Smooth muscle cell (in vitro differentiated cells): ENCODE measurements around the gene PRXL2C. TPM values are rescaled to one million over a fixed set of nuclear protein-coding genes. Genes with fewer than 3 reads are reported as not detected.
"Not testable (repeated sequence)": the region's sequence is repeated elsewhere in the genome, so short reads cannot be mapped to it uniquely, and the experiment has no call there.

Source experiments
- DNase-seq: peaks from one replicate; lab custom pipeline; 2025; ENCODE audit not compliant: unreplicated experiment; lab: John Stamatoyannopoulos, UW
- H2AFZ ChIP-seq: fragments of 200-600 bp; sonication (generic); 2 replicates; pipeline ENCODE4 v1.6.0; 2016; ENCODE audit warnings: antibody characterized with exemption, low read depth, mild to moderate bottlenecking
- H3F3A ChIP-seq: fragments of 200-600 bp; sonication (generic); 2 replicates; pipeline ENCODE4 v1.6.0; 2017; ENCODE audit warnings: antibody characterized with exemption, low read depth
- H3K27ac ChIP-seq: fragments of 200-600 bp; sonication (generic); 2 replicates; pipeline ENCODE4 v1.5.1; 2016; ENCODE audit warnings: low read depth, mild to moderate bottlenecking
- H3K27me3 ChIP-seq: fragments of 200-600 bp; sonication (generic); 2 replicates; pipeline ENCODE4 v1.6.1; 2016; ENCODE audit warnings: low read depth, mild to moderate bottlenecking
- H3K36me3 ChIP-seq: fragments of 200-600 bp; sonication (generic); 2 replicates; pipeline ENCODE4 v1.5.1; 2016; ENCODE audit warnings: low read depth
- H3K4me1 ChIP-seq: fragments of 200-600 bp; sonication (generic); 2 replicates; pipeline ENCODE4 v1.5.1; 2016; ENCODE audit warnings: low read depth
- H3K4me2 ChIP-seq: fragments of 200-600 bp; sonication (generic); 2 replicates; pipeline ENCODE4 v1.6.0; 2016; ENCODE audit warnings: mild to moderate bottlenecking
- H3K4me3 ChIP-seq: fragments of 200-600 bp; sonication (generic); 2 replicates; pipeline ENCODE4 v1.5.1; 2016; ENCODE audit warnings: mild to moderate bottlenecking
- H3K79me2 ChIP-seq: fragments of 200-600 bp; sonication (generic); 2 replicates; pipeline ENCODE4 v1.6.0; 2016; ENCODE audit warnings: low read depth, mild to moderate bottlenecking
- H3K9ac ChIP-seq: fragments of 200-600 bp; sonication (generic); 2 replicates; pipeline ENCODE4 v1.6.0; 2016; ENCODE audit warnings: low read depth
- H3K9me3 ChIP-seq: fragments of 200-600 bp; sonication (generic); replicated peaks from 2 replicates; pipeline ENCODE4 v1.5.1; 2016; ENCODE audit warnings: low read depth
- H4K20me1 ChIP-seq: fragments of 200-600 bp; sonication (generic); 2 replicates; pipeline ENCODE4 v1.6.0; 2016; ENCODE audit warnings: low read depth
- CTCF ChIP-seq: fragments of 200-600 bp; sonication (generic); IDR thresholded peaks from 2 replicates; pipeline ENCODE4 v1.5.1; 2017; ENCODE audit warnings: borderline replicate concordance, mild to moderate bottlenecking, antibody characterized with exemption; ENCODE audit not compliant: insufficient read depth, poor library complexity, severe bottlenecking
- whole genome bisulfite sequencing: methylation state at CpG from one replicate; pipeline ENCODE4 v1.1.7; 2016; ENCODE audit warnings: low lambda C conversion rate; 5-methylcytosine and 5-hydroxymethylcytosine counted together
- polyA plus RNA-seq: library from polyadenylated mRNA; unstranded; fragments of >200 nt; fragmentation: Nextera tagmentation; extraction: Ambion mirVana; gene quantifications from 2 replicates; pipeline ENCODE4 v1.2.1, GENCODE V29; 2016
- total RNA-seq: library from RNA; depleted of rRNA; stranded (reverse); fragments of >200 nt; gene quantifications from 2 replicates; pipeline ENCODE4 v1.2.3, GENCODE V29; 2014

Gene PRXL2C
- total RNA-seq = 3.9 and 5.6 TPM in 2 replicates
- polyA plus RNA-seq = 3.5 and 4.4 TPM in 2 replicates

- peaks cover 3% of the 10 kb centered on the region for H3K36me3 ChIP-seq
- no peaks in the 10 kb centered on the region for H3F3A ChIP-seq
- H3K27me3 ChIP-seq = peaks cover 17% of the 10 kb centered on the region
- no peaks in the 10 kb centered on the region for H4K20me1 ChIP-seq
- 6% methylated on average over 56 of the region's 57 CpGs for WGBS
- peak within 1 kb of the TSS; percentile 90 for H3K4me2 ChIP-seq
- no peaks in the 10 kb centered on the region for H3K79me2 ChIP-seq
- peak within 1 kb of the TSS; percentile 82 for H3K9ac ChIP-seq
- peak; percentile 51 for DNase-seq
- no peaks in the 10 kb centered on the region for H3K9me3 ChIP-seq
- TF ChIP-seq CTCF = no peak
- peak within 1 kb of the TSS; percentile 69 for H3K4me3 ChIP-seq
- H2AFZ ChIP-seq = peak within 1 kb of the TSS; percentile 94
- H3K4me1 ChIP-seq = no peaks in the 10 kb centered on the region
- peak within 1 kb of the TSS; percentile 76 for H3K27ac ChIP-seq
Observed at GRCh38 chr9:96655198-96655851, at the start of gene PRXL2C. PRXL2C (minus strand) TSS chr9:96655317; CDS start chr9:96655281, 36 bp downstream.

GRCh38 chr9:96700721-96701375, 45.7 kb upstream of the PRXL2C start:
- H3K9me3 ChIP-seq, H2AFZ ChIP-seq, H3K27me3 ChIP-seq, H3K4me2 ChIP-seq, H3K36me3 ChIP-seq, H3K27ac ChIP-seq, H3K4me1 ChIP-seq, H3K4me3 ChIP-seq, H3K9ac ChIP-seq, H3K79me2 ChIP-seq, DNase-seq, H4K20me1 ChIP-seq, H3F3A ChIP-seq: not testable (repeated sequence)
- WGBS = 88% methylated on average over 26 of the region's 30 CpGs

GRCh38 chr9:96691326-96691725, 36.2 kb upstream of the PRXL2C start:
- Histone ChIP-seq H3K9ac (no peak overlapping the region), H3K4me2 (no peak overlapping the region), H3K27ac (peak overlapping the region; percentile 35), H3K9me3 (no peaks in the 10 kb centered on the region), H3K27me3 (no peaks in the 10 kb centered on the region), H3K79me2 (no peaks in the 10 kb centered on the region), H2AFZ (no peak overlapping the region), H3F3A (no peaks in the 10 kb centered on the region), H3K4me1 (no peaks in the 10 kb centered on the region), H4K20me1 (no peaks in the 10 kb centered on the region), H3K36me3 (no peaks in the 10 kb centered on the region), H3K4me3 (no peak overlapping the region)
- DNase-seq = no peak
- TF ChIP-seq CTCF = no peak
- WGBS = 46% methylated on average over 1 of the region's 1 CpG

- no peak overlapping the region for H3K4me3 ChIP-seq
- no peak for TF ChIP-seq CTCF
Observed at GRCh38 chr9:96688745-96689464, 33.8 kb upstream of the PRXL2C start.

More at GRCh38 chr9:96688745-96689464, 33.8 kb upstream of the PRXL2C start:
- 92% methylated on average over 8 of the region's 8 CpGs for whole genome bisulfite sequencing
- DNase-seq = no peak
- Histone ChIP-seq H3K79me2 (no peaks in the 10 kb centered on the region), H4K20me1 (no peaks in the 10 kb centered on the region), H3K9ac (no peak overlapping the region), H3K9me3 (no peaks in the 10 kb centered on the region), H3F3A (no peaks in the 10 kb centered on the region), H3K4me2 (no peak overlapping the region), H3K36me3 (no peaks in the 10 kb centered on the region), H2AFZ (no peak overlapping the region), H3K27ac (no peak overlapping the region), H3K27me3 (no peaks in the 10 kb centered on the region), H3K4me1 (no peaks in the 10 kb centered on the region)
